ENCODE data around the gene PUSL1.

PUSL1 gene

DNA sequence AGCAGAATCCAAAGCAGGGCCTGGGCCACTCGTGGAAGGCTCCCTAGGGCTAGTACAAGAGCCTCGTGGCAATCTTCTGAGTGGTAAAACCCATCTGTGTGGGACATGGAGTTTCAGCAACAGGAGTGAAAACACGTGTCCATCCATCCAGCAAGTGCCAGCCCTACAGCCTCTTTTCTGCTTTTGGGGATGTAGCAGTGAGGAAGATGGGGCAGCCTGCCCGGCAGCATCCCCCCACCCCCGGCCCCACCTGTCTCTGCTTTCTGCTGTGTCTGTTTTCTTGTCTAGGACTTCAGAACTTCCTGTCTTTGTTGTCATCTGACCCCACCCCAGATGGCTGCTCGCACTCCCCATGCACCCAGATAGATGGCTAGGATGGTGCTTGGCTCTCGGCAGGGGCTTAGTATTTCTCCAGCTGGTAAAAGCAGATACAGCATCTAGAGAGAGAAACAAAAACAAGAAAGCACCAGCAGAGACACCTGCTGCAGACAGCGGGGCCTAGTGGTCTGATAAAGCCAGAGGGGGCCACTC lies 17.7 kb downstream of the PUSL1 start:
- H2AFZ ChIP-seq (ENCODE audit: low read depth, low read length) = no peak overlapping the region
- H3K36me3 ChIP-seq (replicated peaks; ENCODE audit: low read depth, low read length) = peaks cover 4% of the 10 kb centered on the region
- H3K9me3 ChIP-seq (ENCODE audit: insufficient read depth, low read length) = no peaks in the 10 kb centered on the region
- H3K4me2 ChIP-seq (ENCODE audit: low read length) = peak overlapping the region; percentile 94
- peaks cover 21% of the 10 kb centered on the region for H4K20me1 ChIP-seq (ENCODE audit: insufficient read depth, low read length)
- H3K79me2 ChIP-seq (ENCODE audit: low read length) = peaks cover 42% of the 10 kb centered on the region
- H3K27ac ChIP-seq (ENCODE audit: low read length) = no peak overlapping the region
- peak overlapping the region; percentile 62; the same call in 1 of the 2 replicates for H3K9ac ChIP-seq (ENCODE audit: low read length)
- H3K4me1 ChIP-seq (ENCODE audit: low read length) = peaks cover 15% of the 10 kb centered on the region
- H3K4me3 ChIP-seq (ENCODE audit: low read length) = peak overlapping the region; percentile 81
- H3K27me3 ChIP-seq (ENCODE audit: low read depth, low read length) = no peaks in the 10 kb centered on the region
- no peak for TF ChIP-seq EZH2phosphoT487 (IDR thresholded peaks at IDR 0.05; ENCODE audit: low read depth)
- no peak for TF ChIP-seq CTCF (IDR thresholded peaks at IDR 0.05; ENCODE audit: low read depth, low read length)

GRCh38 chr1:1327291-1327690 lies 18.9 kb downstream of the PUSL1 start:
- Histone ChIP-seq H3K9ac (ENCODE audit: low read length) (no peak overlapping the region), H3K27me3 (ENCODE audit: low read depth, low read length) (no peaks in the 10 kb centered on the region), H2AFZ (ENCODE audit: low read depth, low read length) (no peak overlapping the region), H3K27ac (ENCODE audit: low read length) (no peak overlapping the region), H3K4me1 (ENCODE audit: low read length) (peaks cover 15% of the 10 kb centered on the region), H3K36me3 (replicated peaks; ENCODE audit: low read depth, low read length) (peaks cover 4% of the 10 kb centered on the region), H3K4me2 (ENCODE audit: low read length) (no peak overlapping the region), H3K9me3 (ENCODE audit: insufficient read depth, low read length) (no peaks in the 10 kb centered on the region), H4K20me1 (ENCODE audit: insufficient read depth, low read length) (peaks cover 12% of the 10 kb centered on the region; the same call in 1 of the 2 replicates), H3K4me3 (ENCODE audit: low read length) (no peak overlapping the region), H3K79me2 (ENCODE audit: low read length) (peaks cover 30% of the 10 kb centered on the region)
- no peak for TF ChIP-seq CTCF (IDR thresholded peaks at IDR 0.05; ENCODE audit: low read depth, low read length)
- no peak for TF ChIP-seq EZH2phosphoT487 (IDR thresholded peaks at IDR 0.05; ENCODE audit: low read depth)

DNA sequence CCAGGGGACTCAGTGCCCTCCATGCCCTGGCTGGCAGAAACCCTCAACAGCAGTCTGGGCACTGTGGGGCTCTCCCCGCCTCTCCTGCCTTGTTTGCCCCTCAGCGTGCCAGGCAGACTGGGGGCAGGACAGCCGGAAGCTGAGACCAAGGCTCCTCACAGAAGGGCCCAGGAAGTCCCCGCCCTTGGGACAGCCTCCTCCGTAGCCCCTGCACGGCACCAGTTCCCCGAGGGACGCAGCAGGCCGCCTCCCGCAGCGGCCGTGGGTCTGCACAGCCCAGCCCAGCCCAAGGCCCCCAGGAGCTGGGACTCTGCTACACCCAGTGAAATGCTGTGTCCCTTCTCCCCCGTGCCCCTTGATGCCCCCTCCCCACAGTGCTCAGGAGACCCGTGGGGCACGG lies 19.9 kb downstream of the PUSL1 start:
- no peak overlapping the region for H3K4me3 ChIP-seq (ENCODE audit: low read length)
- H3K4me1 ChIP-seq (ENCODE audit: low read length) = peaks cover 12% of the 10 kb centered on the region
- H4K20me1 ChIP-seq (ENCODE audit: insufficient read depth, low read length) = peaks cover 6% of the 10 kb centered on the region; the same call in 1 of the 2 replicates
- H2AFZ ChIP-seq (ENCODE audit: low read depth, low read length) = no peak overlapping the region
- no peak overlapping the region for H3K9ac ChIP-seq (ENCODE audit: low read length)
- H3K27ac ChIP-seq (ENCODE audit: low read length) = no peak overlapping the region
- no peaks in the 10 kb centered on the region for H3K27me3 ChIP-seq (ENCODE audit: low read depth, low read length)
- H3K9me3 ChIP-seq (ENCODE audit: insufficient read depth, low read length) = no peaks in the 10 kb centered on the region
- H3K36me3 ChIP-seq (replicated peaks; ENCODE audit: low read depth, low read length) = peaks cover 4% of the 10 kb centered on the region
- H3K79me2 ChIP-seq (ENCODE audit: low read length) = peaks cover 23% of the 10 kb centered on the region
- TF ChIP-seq CTCF (IDR thresholded peaks at IDR 0.05; ENCODE audit: low read depth, low read length) (no peak), EZH2phosphoT487 (IDR thresholded peaks at IDR 0.05; ENCODE audit: low read depth) (no peak)
- H3K4me2 ChIP-seq (ENCODE audit: low read length) = no peak overlapping the region

GRCh38 chr1:1329304-1330210 lies 21.2 kb downstream of the PUSL1 start:
- no peak overlapping the region for H2AFZ ChIP-seq (ENCODE audit: low read depth, low read length)
- no peak overlapping the region for H3K4me3 ChIP-seq (ENCODE audit: low read length)
- H3K4me2 ChIP-seq (ENCODE audit: low read length) = no peak overlapping the region
- H3K79me2 ChIP-seq (ENCODE audit: low read length) = peaks cover 13% of the 10 kb centered on the region
- no peaks in the 10 kb centered on the region for H3K27me3 ChIP-seq (ENCODE audit: low read depth, low read length)
- H3K9me3 ChIP-seq (ENCODE audit: insufficient read depth, low read length) = no peaks in the 10 kb centered on the region
- H3K27ac ChIP-seq (ENCODE audit: low read length) = no peak overlapping the region
- no peak overlapping the region for H3K9ac ChIP-seq (ENCODE audit: low read length)
- H4K20me1 ChIP-seq (ENCODE audit: insufficient read depth, low read length) = 0 out of 2 replicates have a peak, but pooled peaks cover 3% of the 10 kb centered on the region
- peaks cover 8% of the 10 kb centered on the region for H3K4me1 ChIP-seq (ENCODE audit: low read length)
- no peak for TF ChIP-seq EZH2phosphoT487 (IDR thresholded peaks at IDR 0.05; ENCODE audit: low read depth)
- TF ChIP-seq CTCF (IDR thresholded peaks at IDR 0.05; ENCODE audit: low read depth, low read length) = no peak
- peaks cover 4% of the 10 kb centered on the region for H3K36me3 ChIP-seq (replicated peaks; ENCODE audit: low read depth, low read length)

All from OCI-LY3 (cell line).